GM12878 (cell line): ENCODE data around the gene DERL3.

ENCODE experiments used
- JUND ChIP-seq: IDR thresholded peaks from 2 replicates; pipeline ENCODE4 v1.6.1; 2012; ENCODE audit warnings: low read depth, mild to moderate bottlenecking, low read length, improper control_type of control experiment, moderate library complexity
- MYB ChIP-seq: fragments of 150-350 bp; IDR thresholded peaks from 2 replicates; pipeline ENCODE4 v1.6.1; 2014; ENCODE audit warnings: mild to moderate bottlenecking, low read depth, low read length, borderline replicate concordance
- TF ChIP-seq, protein P1 (sequence below): IDR thresholded peaks from 2 replicates; pipeline ENCODE4 v1.6.1; 2012; ENCODE audit warnings: low read depth, low read length, improper control_type of control experiment
- TF ChIP-seq, protein P2 (sequence below): IDR thresholded peaks from 2 replicates; pipeline ENCODE4 v1.6.1; 2012; ENCODE audit warnings: mild to moderate bottlenecking, low read depth, low read length
- TF ChIP-seq, protein P3 (sequence below), 3 experiments: IDR thresholded peaks in 2 of 3; conservative IDR thresholded peaks in 1 of 3; 2 replicates each; pipeline ENCODE4 v1.5.1; 2011; ENCODE audit warnings: low read depth in 3 of 3, low read length in 3 of 3, mild to moderate bottlenecking in 3 of 3, control low read depth in 2 of 3, moderate library complexity in 2 of 3, inconsistent platforms in 1 of 3, mixed read lengths in 1 of 3; ENCODE audit not compliant: control insufficient read depth in 2 of 3, insufficient read depth in 1 of 3; ENCODE audit errors: extremely low read depth in 1 of 3

DNA sequence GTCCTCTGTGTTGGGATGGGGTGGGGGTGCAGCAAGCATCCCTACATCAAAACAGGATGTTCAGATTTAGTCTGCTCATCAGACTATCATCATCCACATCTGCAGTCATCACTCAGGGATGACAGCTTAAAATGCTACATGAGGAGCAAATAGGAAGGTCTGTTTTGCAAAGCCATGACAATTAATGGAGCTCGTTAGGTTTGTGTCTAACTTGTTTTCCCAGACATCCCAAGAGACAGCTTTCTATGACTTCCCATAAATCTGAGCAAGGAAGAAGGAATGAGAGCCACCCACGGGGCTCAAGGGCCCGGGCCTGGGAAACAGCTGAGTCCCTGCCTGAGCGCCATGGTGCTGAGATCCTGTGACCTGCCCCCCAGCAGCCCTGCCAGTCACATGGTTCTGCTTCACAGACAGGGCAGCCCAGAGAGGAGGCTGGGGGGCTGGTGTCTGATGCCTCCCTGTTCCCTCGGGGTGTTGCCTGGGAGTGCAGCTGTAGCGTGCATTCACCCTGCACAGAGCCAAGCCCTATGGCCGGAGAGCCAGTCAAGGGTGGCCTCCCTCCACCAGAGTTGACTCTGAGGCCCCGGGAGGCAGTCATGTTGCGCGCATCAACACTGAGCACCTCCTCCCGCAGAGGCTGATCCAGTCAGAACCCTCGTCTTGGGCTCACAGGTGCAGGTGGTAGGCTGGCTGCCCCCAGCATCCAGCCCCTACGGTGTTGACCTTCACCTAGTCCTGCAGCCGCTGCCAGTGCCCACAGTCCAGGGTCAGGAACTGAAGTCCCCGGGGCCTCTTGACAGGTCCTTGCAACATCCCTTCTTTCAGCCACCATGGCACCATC lies 12.1 kb downstream of the DERL3 start:
- TF ChIP-seq JUND (no peak), MYB (no peak)
- TF ChIP-seq, protein P1, sequence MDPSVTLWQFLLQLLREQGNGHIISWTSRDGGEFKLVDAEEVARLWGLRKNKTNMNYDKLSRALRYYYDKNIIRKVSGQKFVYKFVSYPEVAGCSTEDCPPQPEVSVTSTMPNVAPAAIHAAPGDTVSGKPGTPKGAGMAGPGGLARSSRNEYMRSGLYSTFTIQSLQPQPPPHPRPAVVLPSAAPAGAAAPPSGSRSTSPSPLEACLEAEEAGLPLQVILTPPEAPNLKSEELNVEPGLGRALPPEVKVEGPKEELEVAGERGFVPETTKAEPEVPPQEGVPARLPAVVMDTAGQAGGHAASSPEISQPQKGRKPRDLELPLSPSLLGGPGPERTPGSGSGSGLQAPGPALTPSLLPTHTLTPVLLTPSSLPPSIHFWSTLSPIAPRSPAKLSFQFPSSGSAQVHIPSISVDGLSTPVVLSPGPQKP = no peak
- TF ChIP-seq, protein P2, sequence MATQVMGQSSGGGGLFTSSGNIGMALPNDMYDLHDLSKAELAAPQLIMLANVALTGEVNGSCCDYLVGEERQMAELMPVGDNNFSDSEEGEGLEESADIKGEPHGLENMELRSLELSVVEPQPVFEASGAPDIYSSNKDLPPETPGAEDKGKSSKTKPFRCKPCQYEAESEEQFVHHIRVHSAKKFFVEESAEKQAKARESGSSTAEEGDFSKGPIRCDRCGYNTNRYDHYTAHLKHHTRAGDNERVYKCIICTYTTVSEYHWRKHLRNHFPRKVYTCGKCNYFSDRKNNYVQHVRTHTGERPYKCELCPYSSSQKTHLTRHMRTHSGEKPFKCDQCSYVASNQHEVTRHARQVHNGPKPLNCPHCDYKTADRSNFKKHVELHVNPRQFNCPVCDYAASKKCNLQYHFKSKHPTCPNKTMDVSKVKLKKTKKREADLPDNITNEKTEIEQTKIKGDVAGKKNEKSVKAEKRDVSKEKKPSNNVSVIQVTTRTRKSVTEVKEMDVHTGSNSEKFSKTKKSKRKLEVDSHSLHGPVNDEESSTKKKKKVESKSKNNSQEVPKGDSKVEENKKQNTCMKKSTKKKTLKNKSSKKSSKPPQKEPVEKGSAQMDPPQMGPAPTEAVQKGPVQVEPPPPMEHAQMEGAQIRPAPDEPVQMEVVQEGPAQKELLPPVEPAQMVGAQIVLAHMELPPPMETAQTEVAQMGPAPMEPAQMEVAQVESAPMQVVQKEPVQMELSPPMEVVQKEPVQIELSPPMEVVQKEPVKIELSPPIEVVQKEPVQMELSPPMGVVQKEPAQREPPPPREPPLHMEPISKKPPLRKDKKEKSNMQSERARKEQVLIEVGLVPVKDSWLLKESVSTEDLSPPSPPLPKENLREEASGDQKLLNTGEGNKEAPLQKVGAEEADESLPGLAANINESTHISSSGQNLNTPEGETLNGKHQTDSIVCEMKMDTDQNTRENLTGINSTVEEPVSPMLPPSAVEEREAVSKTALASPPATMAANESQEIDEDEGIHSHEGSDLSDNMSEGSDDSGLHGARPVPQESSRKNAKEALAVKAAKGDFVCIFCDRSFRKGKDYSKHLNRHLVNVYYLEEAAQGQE = no peak
- TF ChIP-seq, protein P3, sequence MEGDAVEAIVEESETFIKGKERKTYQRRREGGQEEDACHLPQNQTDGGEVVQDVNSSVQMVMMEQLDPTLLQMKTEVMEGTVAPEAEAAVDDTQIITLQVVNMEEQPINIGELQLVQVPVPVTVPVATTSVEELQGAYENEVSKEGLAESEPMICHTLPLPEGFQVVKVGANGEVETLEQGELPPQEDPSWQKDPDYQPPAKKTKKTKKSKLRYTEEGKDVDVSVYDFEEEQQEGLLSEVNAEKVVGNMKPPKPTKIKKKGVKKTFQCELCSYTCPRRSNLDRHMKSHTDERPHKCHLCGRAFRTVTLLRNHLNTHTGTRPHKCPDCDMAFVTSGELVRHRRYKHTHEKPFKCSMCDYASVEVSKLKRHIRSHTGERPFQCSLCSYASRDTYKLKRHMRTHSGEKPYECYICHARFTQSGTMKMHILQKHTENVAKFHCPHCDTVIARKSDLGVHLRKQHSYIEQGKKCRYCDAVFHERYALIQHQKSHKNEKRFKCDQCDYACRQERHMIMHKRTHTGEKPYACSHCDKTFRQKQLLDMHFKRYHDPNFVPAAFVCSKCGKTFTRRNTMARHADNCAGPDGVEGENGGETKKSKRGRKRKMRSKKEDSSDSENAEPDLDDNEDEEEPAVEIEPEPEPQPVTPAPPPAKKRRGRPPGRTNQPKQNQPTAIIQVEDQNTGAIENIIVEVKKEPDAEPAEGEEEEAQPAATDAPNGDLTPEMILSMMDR (IDR thresholded peaks at IDR 0.05 in 2 of 3, conservative IDR thresholded peaks at IDR 0.05 in 1 of 3; ENCODE audit: control insufficient read depth in 2 of 3, extremely low read depth in 1 of 3, insufficient read depth in 1 of 3, low read depth in 3 of 3, low read length in 3 of 3) = no peak
